ENCODE results near the gene PELO.
A peak's percentile ranks its signal among the peaks of the same experiment; 100 is the strongest.
"Not testable (repeated sequence)": the region's sequence is repeated elsewhere in the genome, so short reads cannot be mapped to it uniquely, and the experiment has no call there.

PELO gene

DNA sequence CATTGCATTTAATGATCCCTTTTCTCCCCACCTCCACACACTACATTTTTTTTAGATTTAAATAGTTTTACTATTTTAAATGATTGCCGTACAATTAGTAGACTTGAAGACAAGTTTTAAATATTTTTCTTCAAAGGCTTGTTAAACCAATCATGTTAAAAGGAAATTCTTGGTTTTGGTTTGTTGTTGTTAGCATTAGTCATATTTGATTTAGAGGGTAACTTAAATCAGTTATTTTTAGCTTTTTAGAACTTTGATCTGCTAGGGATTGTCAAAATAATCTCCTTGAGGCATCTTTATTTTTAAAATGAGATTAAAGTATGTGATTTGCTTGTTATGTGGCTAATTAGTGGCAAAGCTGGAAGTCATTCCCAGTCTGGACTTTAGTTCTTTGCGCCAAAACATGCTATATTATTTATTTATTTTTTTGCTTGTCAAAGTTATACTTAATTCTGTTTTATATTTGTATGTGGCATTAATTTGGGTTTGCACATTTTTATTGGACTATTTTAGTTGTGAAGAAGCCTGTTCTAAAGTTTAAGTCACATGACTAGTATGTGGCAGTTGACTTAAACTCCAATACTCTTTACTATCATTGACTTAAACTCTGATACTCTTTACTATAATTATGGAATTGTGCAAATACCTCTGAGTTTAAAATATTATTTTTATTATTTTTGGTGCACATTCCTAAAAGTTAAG lies 14.7 kb downstream of the PELO start:
- Mint-ChIP-seq H3K36me3 (peaks cover 15% of the 10 kb centered on the region), H3K4me3 (peak overlapping the region; percentile 96), H3K4me1 (ENCODE audit: low read depth) (peaks cover 67% of the 10 kb centered on the region), H3K27ac (no peak overlapping the region), H3K27me3 (no peaks in the 10 kb centered on the region), H3K9me3 (ENCODE audit: low read depth) (no peaks in the 10 kb centered on the region)

DNA sequence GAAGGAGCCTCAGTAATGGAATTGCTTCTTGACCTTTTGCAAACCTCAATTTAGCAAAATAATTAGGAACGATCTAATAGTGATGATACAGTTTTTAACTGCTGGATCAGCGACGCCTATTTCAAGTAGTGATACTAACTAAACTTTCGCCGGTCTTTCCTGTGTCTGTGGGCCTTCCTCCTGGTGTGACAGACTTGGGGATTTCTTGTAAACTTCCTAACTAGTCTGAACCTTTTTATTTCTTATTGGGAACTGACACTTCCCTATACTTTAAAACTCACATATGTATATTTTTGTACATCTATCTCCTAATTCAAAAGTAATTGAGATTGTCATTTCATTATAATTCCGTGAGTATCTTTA lies 15.2 kb downstream of the PELO start:
- Mint-ChIP-seq H3K27ac (no peak overlapping the region), H3K36me3 (peaks cover 15% of the 10 kb centered on the region), H3K9me3 (ENCODE audit: low read depth) (no peaks in the 10 kb centered on the region), H3K4me3 (peak overlapping the region; percentile 75), H3K27me3 (no peaks in the 10 kb centered on the region), H3K4me1 (ENCODE audit: low read depth) (peaks cover 62% of the 10 kb centered on the region)

DNA sequence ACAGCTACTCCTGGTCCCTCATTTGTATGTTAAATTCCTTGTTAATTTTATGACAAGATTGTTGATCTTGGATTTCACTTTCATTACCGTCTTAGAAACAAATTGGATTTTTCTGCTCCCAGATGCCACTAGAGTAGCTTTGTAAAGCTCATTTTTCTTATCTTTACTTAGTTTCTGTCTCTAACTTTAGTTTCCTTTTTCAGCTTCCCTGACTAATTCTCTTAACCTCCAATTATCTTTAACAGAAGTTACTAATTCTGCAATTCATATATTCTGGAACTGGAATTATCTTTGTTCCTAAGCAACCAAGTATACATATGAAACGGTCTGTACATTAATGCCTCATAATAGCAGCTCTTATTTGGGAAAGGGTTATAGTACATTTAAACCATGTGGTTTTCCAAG lies 16.7 kb downstream of the PELO start:
- peak overlapping the region; percentile 64 for H3K4me3 Mint-ChIP-seq
- peaks cover 15% of the 10 kb centered on the region for H3K36me3 Mint-ChIP-seq
- H3K27ac Mint-ChIP-seq: no peak overlapping the region
- H3K4me1 Mint-ChIP-seq (ENCODE audit: low read depth): peaks cover 48% of the 10 kb centered on the region
- no peaks in the 10 kb centered on the region for H3K27me3 Mint-ChIP-seq
- no peaks in the 10 kb centered on the region for H3K9me3 Mint-ChIP-seq (ENCODE audit: low read depth)

DNA sequence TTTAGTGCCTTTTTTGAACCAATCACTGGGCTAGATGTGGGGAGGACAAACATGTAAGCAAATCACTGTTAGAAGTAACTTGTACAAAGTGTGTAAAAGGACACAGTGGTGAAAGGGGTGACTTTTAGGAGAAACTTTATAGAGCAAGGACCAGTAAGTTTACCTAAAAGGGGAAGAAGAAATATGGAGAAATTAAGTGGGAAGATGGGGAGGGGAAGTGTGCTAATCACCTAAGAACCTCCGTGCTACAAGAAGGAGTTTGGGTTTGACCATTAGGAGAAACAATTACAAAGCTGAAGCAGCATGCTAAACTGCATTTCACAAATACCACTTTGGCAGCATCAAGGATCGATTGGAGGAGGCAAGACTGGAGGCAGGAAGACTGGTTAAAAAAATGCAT lies 17.3 kb downstream of the PELO start:
- Mint-ChIP-seq H3K27me3 (no peaks in the 10 kb centered on the region), H3K4me3 (no peak overlapping the region), H3K36me3 (peaks cover 15% of the 10 kb centered on the region), H3K27ac (no peak overlapping the region), H3K9me3 (ENCODE audit: low read depth) (no peaks in the 10 kb centered on the region), H3K4me1 (ENCODE audit: low read depth) (peaks cover 45% of the 10 kb centered on the region)

DNA sequence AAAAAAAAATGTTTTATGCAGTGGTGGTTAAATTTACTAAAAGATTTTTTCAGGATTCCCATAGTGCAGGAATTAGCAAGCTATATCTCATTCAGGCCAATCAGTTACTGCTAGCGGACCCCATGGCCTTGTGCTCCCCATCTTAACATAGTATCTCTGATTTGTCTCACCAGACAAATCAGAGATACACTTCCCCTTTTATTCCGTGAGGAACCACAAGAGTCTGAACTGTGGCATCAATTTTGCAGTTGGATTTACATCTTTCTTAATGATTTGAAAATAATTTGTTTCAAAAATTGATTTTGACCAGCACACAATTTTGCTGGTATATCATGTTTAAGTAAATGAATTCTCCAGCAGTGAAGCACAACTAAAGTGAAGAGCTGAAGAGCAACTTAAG lies 17.9 kb downstream of the PELO start:
- no peaks in the 10 kb centered on the region for H3K27me3 Mint-ChIP-seq
- peaks cover 45% of the 10 kb centered on the region for H3K4me1 Mint-ChIP-seq (ENCODE audit: low read depth)
- no peaks in the 10 kb centered on the region for H3K9me3 Mint-ChIP-seq (ENCODE audit: low read depth)
- no peak overlapping the region for H3K4me3 Mint-ChIP-seq
- no peak overlapping the region for H3K27ac Mint-ChIP-seq
- H3K36me3 Mint-ChIP-seq: peaks cover 15% of the 10 kb centered on the region

DNA sequence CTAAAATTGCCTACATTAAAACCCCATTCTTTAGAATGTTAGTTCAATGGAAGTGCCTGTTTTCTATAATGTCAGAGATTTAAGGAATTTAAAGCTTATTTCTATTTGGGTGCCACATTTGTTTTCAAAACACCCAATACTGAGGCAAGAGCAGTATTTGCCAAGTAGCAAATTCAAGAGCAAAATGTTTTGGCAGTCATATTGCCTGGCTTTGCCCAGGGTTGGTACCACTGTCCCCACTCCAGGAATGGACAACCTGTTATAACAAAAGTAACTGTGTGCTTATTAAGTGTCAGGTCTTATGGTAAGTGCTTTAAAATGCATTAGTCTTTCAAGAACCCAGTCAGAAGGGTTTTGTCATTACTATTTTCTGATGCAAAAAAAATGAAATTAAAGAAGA lies 19.3 kb downstream of the PELO start:
- Mint-ChIP-seq H3K36me3 (peaks cover 12% of the 10 kb centered on the region), H3K27ac (no peak overlapping the region), H3K27me3 (no peaks in the 10 kb centered on the region), H3K4me1 (ENCODE audit: low read depth) (peaks cover 32% of the 10 kb centered on the region), H3K9me3 (ENCODE audit: low read depth) (no peaks in the 10 kb centered on the region), H3K4me3 (no peak overlapping the region)

DNA sequence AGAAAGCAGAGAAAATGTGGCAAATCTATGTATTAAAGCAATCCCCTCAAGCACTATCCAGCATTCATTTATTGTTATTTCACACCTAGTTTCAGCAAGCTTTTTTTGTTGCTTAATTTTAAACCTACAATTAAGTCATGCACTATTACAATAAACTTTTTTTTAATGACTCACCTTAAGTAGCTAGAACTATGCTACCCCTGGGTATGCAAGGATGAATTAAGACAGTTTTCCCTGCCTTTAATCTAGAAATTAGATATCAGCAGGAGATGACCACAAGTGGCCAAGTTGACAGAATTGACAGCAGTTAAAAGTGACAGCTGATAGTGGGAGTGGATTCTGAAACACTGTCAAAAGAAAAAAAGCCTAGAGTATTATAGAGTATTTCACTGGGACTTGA lies 20.0 kb downstream of the PELO start:
- H3K27ac Mint-ChIP-seq: no peak overlapping the region
- H3K4me3 Mint-ChIP-seq: no peak overlapping the region
- H3K36me3 Mint-ChIP-seq: peaks cover 12% of the 10 kb centered on the region
- H3K4me1 Mint-ChIP-seq (ENCODE audit: low read depth): peaks cover 27% of the 10 kb centered on the region
- H3K27me3 Mint-ChIP-seq: no peaks in the 10 kb centered on the region
- H3K9me3 Mint-ChIP-seq (ENCODE audit: low read depth): no peaks in the 10 kb centered on the region

DNA sequence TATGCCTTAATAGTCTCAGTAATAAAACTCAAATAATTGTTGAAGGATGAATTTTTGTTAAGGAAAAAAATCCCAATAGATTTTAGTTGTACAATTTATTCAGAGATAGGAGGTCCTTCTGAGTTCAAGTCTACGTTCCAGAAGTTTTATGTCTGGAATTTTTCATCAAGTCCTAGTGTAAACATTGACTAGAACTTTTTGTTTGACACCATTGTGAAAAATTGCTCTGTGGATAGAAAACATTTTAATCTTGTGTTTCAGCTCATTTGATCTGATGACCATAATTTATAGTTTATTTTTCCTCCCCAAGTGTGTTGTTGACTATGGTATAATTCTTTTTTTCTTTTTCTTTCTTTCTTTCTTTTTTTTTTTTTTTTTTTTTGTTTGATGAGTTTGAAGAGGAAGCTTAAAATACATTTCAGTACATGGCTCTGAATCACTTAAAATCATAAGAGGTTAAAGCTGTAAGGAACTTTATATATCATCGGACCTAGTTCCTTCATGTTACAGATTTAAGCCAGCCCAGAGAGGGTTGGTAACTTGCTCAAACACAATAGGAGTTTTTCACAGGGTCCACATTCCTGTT lies 20.7 kb downstream of the PELO start:
- no peaks in the 10 kb centered on the region for H3K9me3 Mint-ChIP-seq (ENCODE audit: low read depth)
- no peaks in the 10 kb centered on the region for H3K27me3 Mint-ChIP-seq
- H3K4me1 Mint-ChIP-seq (ENCODE audit: low read depth): peaks cover 22% of the 10 kb centered on the region
- no peak overlapping the region for H3K4me3 Mint-ChIP-seq
- H3K36me3 Mint-ChIP-seq: peaks cover 12% of the 10 kb centered on the region
- H3K27ac Mint-ChIP-seq: no peak overlapping the region

DNA sequence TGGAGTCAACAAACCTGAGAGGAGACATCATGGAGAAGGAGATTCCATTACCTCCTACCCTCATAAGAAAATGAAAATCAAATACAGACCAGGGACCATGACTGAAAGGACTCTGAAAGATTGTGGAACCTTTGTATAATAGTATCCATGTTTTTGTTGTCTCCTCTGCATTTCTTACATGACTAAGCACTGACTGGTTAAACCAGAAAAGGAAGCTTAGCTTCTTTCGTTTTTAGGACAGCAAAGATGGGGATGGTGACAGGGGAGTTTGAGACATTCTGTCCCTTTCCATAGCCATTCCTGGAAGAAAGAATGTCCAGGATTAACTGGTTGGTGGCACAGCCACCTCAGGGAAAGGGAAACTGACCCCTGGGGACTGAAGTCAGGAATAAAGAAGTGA lies 22.2 kb downstream of the PELO start:
- no peak overlapping the region for H3K27ac Mint-ChIP-seq
- no peaks in the 10 kb centered on the region for H3K9me3 Mint-ChIP-seq (ENCODE audit: low read depth)
- H3K4me1 Mint-ChIP-seq (ENCODE audit: low read depth): peaks cover 10% of the 10 kb centered on the region
- H3K36me3 Mint-ChIP-seq: peaks cover 5% of the 10 kb centered on the region
- no peak overlapping the region for H3K4me3 Mint-ChIP-seq
- H3K27me3 Mint-ChIP-seq: no peaks in the 10 kb centered on the region

DNA sequence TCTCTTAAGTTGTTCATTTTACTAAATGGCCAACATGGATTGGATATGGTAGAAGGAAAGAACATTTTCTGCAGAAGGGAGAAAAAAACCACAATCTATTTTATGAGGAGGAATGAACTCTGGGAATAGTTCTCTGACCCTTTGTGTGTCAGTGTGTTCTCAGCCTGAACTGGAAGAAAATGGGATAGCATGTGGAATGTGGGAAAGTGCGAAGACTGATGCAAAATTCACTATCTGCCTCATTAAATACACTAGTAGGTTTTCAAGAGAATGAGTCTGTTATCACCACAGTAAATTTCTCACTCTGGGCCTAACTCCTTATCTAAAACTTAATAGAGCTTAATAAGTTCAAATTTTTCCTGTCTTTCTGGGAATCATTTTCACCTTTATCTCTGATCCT lies 22.7 kb downstream of the PELO start:
- no peaks in the 10 kb centered on the region for H3K9me3 Mint-ChIP-seq (ENCODE audit: low read depth)
- H3K27me3 Mint-ChIP-seq: no peaks in the 10 kb centered on the region
- H3K4me1 Mint-ChIP-seq (ENCODE audit: low read depth): peaks cover 5% of the 10 kb centered on the region
- H3K36me3 Mint-ChIP-seq: no peaks in the 10 kb centered on the region
- no peak overlapping the region for H3K4me3 Mint-ChIP-seq
- H3K27ac Mint-ChIP-seq: no peak overlapping the region

DNA sequence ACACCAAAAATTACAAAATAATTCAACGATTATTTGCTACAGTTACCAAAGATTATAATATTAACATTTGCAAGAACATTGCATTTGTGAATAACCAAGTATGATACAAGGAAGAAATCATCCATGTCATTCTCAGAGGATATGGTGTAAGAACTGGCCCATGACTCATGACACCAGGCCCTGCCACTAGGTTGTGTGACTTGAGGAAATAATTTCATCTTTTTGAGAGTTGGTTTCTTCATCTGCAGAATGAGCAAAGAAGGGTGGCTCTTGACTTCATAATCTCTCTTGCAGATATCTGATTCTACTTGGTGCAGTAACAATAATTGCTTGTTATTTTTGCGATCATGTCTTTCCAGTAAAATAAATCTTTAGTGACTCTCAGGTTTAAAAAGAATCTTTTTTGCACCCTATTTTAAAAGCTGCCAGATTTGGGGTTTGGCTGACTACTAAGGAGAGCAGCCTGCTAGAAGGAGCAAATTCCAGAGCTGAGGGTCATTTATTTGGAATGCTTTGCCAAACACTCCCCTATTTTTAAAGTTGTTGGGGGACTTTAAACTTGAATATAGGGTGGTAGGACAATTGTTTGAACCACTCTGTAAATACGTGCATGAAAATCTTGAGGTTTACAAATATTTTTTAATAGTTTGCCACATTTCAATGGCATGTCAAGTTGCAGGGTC lies 23.5 kb downstream of the PELO start:
- Mint-ChIP-seq H3K4me1 (ENCODE audit: low read depth) (peaks cover 3% of the 10 kb centered on the region), H3K36me3 (no peaks in the 10 kb centered on the region), H3K9me3 (ENCODE audit: low read depth) (no peaks in the 10 kb centered on the region), H3K27ac (no peak overlapping the region), H3K27me3 (no peaks in the 10 kb centered on the region), H3K4me3 (no peak overlapping the region)

DNA sequence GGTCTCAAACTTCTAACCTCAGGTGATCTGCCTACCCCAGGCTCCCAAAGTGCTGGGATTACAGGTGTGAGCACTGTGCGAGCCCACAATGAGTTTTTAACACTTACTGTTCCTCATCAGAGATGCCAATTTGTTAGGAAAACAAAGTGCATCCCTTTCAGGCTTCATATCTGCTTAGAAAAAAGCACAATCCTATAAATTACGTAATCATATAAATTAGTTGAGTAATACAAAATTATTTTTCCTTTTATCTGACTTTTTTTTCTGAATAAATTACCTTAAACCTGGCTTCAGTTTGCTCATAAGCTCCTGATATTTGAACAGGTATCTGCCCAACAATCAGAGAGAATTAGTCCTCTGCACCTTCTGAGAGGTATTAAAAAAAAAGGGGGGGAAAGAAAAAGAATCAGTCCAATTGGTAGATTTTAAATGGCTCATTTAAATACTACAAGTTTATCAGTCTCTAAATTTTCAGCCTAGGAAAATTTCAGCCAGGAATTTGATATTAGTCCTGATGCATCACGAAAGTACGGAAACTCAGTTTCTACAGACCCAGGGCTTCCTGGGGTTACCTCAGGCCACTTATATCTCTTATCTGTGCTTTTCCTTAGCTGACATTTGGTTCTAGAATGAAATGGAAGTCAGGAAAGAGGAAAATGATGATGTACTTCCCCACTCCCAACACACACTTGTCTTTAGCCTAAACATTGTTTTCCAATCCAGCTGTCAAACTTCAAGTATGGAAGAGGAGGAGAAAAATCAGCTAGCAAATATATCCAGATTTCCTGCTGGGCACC lies 26.8 kb downstream of the PELO start:
- no peak overlapping the region for H3K4me3 Mint-ChIP-seq
- H3K4me1 Mint-ChIP-seq (ENCODE audit: low read depth): no peaks in the 10 kb centered on the region
- H3K36me3 Mint-ChIP-seq: no peaks in the 10 kb centered on the region
- no peak overlapping the region for H3K27ac Mint-ChIP-seq
- no peaks in the 10 kb centered on the region for H3K9me3 Mint-ChIP-seq (ENCODE audit: low read depth)
- no peaks in the 10 kb centered on the region for H3K27me3 Mint-ChIP-seq

DNA sequence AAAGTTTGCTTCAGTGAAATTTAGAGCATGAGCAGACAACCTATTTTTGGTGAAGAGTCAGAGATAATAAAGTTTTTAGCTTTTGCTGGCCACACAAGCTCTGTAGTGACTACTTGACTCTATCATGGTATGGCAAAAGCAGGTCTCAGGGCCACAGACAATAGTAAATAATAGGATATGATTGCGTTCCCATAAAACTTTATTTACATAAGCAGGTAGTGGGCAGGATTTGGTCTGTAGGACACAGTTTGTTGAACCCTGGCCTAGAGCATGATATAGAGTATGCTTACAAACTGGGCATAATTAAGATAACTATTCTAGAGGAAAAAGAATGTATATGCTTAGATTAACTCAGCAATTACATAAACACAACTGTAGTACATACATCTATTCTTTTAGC lies 30.1 kb downstream of the PELO start:
- Mint-ChIP-seq H3K36me3 (no peaks in the 10 kb centered on the region), H3K9me3 (ENCODE audit: low read depth) (no peaks in the 10 kb centered on the region), H3K27ac (no peak overlapping the region), H3K4me3 (no peak overlapping the region), H3K27me3 (no peaks in the 10 kb centered on the region), H3K4me1 (ENCODE audit: low read depth) (no peaks in the 10 kb centered on the region)

DNA sequence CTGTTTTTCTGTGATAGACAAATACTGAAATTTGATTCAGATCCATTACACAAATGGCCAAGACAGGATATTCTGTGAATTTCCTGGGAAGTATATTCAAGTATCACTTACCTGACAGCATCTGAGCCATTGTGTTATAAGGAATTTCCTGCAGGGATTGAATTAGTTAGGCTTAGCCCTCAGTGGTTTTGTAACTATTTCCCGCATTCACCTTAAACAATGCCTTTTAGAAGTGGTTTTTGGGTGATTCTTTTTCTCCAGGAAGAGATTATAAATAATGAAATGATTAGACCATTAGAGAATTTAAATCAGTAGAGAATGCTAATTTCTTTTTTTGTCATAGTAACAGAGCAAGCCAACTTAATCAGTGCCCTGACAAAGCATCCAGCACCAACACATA lies 30.6 kb downstream of the PELO start:
- H3K4me1 Mint-ChIP-seq (ENCODE audit: low read depth): no peaks in the 10 kb centered on the region
- no peaks in the 10 kb centered on the region for H3K36me3 Mint-ChIP-seq
- H3K4me3 Mint-ChIP-seq: no peak overlapping the region
- no peaks in the 10 kb centered on the region for H3K27me3 Mint-ChIP-seq
- no peaks in the 10 kb centered on the region for H3K9me3 Mint-ChIP-seq (ENCODE audit: low read depth)
- H3K27ac Mint-ChIP-seq: no peak overlapping the region

DNA sequence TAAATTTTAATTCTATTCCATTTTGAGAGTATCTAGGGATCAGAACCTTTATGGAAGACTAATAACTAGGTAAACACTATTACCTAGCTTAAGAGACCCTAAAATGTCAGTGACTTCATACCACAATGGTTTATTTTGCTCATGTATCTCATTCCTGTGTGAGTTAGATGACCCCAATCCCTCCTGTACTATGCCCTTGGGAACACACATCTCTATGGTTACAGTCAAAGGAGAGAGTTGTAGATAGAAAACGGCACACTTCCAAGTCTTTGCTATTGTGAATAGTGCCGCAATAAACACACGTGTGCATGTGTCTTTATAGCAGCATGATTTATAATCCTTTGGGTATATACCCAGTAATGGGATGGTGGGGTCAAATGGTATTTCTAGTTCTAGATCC lies 31.1 kb downstream of the PELO start:
- H3K4me1 Mint-ChIP-seq (ENCODE audit: low read depth); H3K27me3 Mint-ChIP-seq; H3K4me3 Mint-ChIP-seq; H3K36me3 Mint-ChIP-seq; H3K27ac Mint-ChIP-seq; H3K9me3 Mint-ChIP-seq (ENCODE audit: low read depth): not testable (repeated sequence)

Measured in activated naive CD8-positive, alpha-beta T cell (primary cell).